ENCODE results near the gene SETD3.

DNA sequence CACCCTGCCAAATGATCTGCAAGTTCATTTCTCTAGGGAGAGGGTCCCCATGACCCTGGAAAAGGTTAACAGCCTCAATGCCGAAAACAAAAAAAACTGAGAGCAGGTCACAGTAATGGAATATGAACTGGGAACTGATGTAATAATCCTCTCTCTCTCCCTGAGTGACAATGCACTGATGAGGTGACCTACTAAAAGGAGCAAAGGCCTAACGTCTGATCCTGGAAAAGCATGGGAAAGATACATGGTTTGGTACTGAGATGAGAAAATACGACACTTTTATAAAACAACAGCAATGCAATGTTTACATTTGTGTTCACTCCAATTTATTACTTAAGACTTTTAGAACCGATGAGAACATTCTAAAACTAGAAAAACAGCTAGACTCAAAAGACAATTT is 27.7 kb downstream of the SETD3 start:
- TF ChIP-seq, protein P1, sequence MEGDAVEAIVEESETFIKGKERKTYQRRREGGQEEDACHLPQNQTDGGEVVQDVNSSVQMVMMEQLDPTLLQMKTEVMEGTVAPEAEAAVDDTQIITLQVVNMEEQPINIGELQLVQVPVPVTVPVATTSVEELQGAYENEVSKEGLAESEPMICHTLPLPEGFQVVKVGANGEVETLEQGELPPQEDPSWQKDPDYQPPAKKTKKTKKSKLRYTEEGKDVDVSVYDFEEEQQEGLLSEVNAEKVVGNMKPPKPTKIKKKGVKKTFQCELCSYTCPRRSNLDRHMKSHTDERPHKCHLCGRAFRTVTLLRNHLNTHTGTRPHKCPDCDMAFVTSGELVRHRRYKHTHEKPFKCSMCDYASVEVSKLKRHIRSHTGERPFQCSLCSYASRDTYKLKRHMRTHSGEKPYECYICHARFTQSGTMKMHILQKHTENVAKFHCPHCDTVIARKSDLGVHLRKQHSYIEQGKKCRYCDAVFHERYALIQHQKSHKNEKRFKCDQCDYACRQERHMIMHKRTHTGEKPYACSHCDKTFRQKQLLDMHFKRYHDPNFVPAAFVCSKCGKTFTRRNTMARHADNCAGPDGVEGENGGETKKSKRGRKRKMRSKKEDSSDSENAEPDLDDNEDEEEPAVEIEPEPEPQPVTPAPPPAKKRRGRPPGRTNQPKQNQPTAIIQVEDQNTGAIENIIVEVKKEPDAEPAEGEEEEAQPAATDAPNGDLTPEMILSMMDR (IDR thresholded peaks at IDR 0.05; ENCODE audit: poor library complexity, severe bottlenecking): no peak
- no peak for TF ChIP-seq REST (IDR thresholded peaks at IDR 0.05; ENCODE audit: borderline replicate concordance)
- no peak for TF ChIP-seq MXI1 (conservative IDR thresholded peaks at IDR 0.05; ENCODE audit: poor library complexity, severe bottlenecking)
- TF ChIP-seq EP300 (conservative IDR thresholded peaks at IDR 0.05; ENCODE audit: poor library complexity, severe bottlenecking): no peak
- no peak for TF ChIP-seq EZH2 (IDR thresholded peaks at IDR 0.05; ENCODE audit: borderline replicate concordance, insufficient read depth, low read length, poor library complexity, severe bottlenecking)
- TF ChIP-seq SMC3 (conservative IDR thresholded peaks at IDR 0.05; ENCODE audit: poor library complexity): no peak
